Uterus (tissue), 2 donors: Measurements from ENCODE around the gene KCNIP3.

ENCODE experiments used
- CTCF ChIP-seq, 4 experiments: fragments of 200-600 bp in 2 of 4; fragments of 450-650 bp in 2 of 4; sonication (generic) in 2 of 4; IDR thresholded peaks; one replicate each; pipeline ENCODE4 v1.5.1; 2016 to 2019; ENCODE audit warnings: antibody characterized with exemption in 4 of 4, mild to moderate bottlenecking in 2 of 4, moderate library complexity in 1 of 4
- POLR2A ChIP-seq, 2 donors: fragments of 450-650 bp; IDR thresholded peaks; one replicate each; pipeline ENCODE4 v1.6.1; 2016; ENCODE audit warnings: antibody characterized with exemption in 2 of 2, mild to moderate bottlenecking in 1 of 2, moderate library complexity in 1 of 2

- TF ChIP-seq POLR2A (IDR thresholded peaks at IDR 0.05): no peak
- no peak for TF ChIP-seq CTCF (IDR thresholded peaks at IDR 0.05)
These were observed 23.2 kb downstream of the KCNIP3 start for GRCh38 chr2:95320344-95320712.
